Activated CD4-positive, alpha-beta T cell treated with anti-CD3 and anti-CD28 coated beads, Interleukin-2, amount 50 U/mL, for 4 hours (primary cell): ENCODE measurements around the gene A1BG.
A peak's percentile ranks its signal among the peaks of the same experiment; 100 is the strongest.
"Not testable (repeated sequence)": the region's sequence is repeated elsewhere in the genome, so short reads cannot be mapped to it uniquely, and the experiment has no call there.

ENCODE experiments used
- DNase-seq, 2 experiments: peaks; one replicate each; pipeline ENCODE4 v3.0.0-alpha.2; 2020

A1BG gene

DNA sequence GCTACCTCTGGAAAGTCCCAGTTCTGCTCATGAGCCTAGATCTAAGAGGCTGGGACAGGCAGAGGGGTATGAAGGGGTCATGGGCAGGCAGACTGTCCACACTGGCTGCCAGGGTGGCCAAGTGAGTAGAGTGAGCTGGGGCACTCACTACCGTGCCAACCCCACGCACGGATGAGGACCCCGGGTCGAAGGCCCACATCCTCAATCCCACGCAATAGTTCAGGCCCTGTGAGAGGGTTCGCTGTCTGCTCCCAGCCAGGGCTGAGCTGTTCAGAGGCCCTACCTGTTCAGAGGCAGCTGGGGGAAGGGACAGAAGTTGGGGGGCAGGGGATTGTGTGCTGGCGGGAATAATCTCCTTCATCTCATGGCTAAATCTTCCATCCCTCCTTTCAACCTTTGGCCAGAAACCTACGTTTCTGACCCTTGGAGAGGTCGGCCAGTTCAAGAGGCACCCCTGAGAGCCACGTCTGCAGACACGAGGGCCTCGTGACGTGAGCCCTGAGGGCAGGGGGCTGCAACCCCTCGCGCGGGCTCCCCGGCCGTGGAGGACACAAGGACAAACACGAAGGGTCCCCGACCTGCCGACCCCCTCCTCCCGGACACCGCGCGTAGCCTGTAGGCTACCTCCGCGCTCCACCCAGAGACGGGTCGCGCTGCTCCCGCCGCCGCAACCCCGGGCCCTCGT is 32.7 kb upstream of the A1BG start:
- peak in 1 of 2 experiments; percentile 11 for DNase-seq

DNA sequence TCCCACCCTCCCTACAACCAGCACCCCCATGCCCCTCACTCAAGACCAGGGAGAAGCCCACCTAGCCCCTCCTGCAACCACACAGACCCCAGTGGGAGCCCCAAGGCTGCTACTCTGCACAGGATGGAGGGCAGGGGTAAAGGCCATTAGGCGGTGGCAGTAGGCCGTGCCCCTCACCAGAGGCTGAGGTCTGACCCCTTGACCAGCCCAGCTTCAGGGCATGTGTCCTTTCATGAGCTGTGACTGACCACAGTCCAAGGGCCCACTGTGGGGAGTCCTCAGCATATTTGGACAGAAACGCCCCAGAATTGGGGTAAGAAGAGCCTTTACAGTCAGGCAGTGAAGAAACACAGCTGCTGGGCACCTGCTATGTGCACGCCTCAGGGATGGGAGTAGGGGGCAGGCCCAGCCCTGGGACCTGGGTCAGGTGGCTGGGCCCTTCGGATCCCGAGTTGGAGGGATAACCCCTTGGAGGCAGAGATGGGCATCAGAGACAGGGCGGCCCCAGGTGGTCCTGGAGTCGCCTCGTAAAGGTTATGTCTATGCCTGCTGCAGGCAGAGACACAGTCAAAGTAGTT is 32.1 kb upstream of the A1BG start:
- DNase-seq: no peak

DNA sequence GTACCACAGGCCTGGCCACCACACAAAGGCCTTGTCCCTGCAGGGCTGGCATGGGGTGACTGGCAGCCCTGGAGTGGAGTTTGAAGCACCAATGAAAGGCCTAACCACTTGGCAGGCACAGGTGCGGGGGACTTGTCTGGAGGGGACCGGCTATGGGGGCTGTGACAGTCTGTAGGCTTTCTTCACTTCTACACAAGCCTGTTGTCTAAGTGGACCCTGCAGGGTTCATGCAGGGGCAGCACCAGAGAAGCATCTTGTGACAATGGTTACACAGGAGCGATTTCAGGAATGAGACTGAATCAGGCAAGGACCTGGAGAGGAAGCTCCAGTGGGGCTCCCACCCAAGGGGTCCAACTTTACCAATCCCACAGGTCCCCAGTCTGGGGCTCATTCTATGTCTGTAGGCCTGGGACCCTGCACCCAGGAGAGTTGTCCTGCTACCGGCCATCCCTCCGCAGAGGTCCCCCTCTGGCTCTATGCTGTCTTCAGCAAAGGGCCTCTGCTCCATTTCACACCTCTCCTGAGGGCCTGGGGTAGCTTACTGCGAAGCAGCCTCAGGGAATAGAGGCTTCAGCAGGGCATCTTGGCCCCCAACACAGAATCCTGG is 29.8 kb upstream of the A1BG start:
- DNase-seq: no peak

DNA sequence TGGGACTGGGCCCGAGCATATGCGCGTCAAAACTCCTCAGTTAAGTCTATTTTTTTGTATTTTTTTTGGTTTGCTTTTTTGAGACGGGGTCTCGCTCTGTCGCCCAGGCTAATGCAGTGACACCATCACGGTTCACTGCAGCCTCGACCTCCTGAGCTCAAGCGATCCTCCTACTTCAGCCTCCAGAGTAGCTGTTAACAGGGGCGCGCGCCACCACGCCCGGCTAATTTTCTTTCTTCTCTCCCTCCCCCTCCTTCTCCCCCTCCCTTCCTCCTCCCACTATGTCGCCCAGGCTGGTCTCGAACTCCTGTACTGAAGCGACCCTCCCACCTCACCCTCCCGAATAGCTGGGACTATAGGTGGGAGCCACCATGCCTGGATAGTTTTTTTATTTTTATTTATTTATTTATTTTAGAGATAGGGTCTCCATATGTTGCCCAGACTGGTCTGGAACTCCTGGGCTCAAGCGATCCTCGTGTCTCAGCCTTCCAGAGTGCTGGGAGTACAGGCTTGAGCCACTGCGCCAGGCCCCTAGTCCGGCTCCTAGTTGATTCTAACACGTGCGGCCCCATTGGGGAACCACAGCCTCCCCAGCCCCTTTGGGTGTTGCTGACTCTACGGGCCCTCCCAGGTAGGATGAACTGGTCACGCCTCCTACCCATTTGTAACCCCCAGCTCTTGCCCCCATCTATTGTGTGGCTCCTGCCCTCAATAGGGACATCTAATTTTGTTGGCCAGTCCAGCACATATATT is 28.3 kb upstream of the A1BG start:
- no peak for DNase-seq

DNA sequence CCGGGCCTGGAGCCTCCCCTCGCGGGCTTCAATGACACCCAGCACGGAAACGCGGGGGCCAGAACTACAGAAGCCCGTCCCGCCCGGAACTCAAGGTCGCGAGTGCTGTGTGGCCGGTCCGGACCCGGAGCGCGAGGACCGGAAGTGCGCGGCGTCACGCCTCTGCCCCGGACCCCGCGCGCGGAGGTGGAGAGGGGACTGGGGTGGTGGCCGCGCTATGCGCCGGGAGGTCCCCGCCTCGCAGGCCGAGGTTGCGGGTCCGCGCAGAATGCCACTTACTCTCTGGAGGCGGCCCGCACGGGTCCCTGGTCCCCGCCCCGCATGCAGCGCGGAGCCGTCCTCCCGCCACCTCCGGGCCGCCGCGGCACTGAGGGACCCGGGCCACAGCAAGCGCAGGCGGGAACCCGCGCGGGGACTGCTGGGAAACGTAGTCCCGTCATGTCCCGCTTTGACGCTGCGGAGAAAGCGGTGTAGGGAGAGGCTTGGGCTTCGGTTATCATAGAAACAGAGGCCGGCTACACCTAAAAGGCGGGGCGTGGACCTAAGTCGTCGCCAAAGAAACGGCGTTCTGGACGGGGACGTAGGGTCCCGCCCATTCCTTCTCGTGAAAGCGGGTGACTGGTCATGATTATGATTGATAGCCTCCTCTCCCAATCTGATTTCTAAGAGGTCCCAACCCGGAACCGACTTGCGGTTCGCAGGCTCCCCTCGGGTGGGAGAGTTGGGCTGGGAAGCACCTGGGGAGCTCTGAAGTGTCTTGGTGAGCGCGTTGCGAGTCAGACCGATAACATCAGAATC is 27.6 kb upstream of the A1BG start, which contains the start of gene ZNF837:
ZNF837 (minus strand) TSS at position 369 of the 798 bp plus-strand sequence. CDS start 11,698 bp downstream, outside the sequence.
- DNase-seq: peak; percentile 95 to 97

DNA sequence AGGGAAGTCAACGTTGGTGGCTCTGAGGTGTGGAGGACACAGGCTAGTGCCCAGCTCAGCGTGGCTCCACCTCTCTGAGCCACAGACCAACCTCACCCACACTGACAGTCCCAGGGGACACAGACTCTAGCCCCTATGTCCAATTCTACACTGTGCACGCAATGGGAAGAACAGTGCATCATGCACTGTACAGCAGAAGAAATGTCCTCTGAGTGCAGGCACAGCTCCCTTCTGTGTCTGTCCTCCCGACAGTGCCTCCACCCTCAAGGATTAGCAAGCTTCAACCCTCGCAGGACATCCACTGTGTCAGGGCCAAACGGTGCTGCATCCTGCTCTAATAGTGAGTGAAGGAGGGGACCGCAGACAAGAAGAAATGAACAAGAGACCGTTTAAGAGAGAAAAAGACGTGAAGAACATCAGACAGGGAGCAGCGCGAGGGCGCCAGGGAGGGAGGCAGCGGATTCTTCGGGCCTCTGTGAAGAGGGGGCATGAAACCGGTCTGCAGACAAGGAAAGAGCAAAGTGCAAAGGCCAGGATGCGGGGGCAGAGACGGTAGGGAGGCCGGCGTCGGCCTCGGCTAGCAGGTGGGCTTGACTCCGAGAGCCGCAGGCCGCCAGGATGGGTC is 26.9 kb upstream of the A1BG start:
- DNase-seq: no peak

DNA sequence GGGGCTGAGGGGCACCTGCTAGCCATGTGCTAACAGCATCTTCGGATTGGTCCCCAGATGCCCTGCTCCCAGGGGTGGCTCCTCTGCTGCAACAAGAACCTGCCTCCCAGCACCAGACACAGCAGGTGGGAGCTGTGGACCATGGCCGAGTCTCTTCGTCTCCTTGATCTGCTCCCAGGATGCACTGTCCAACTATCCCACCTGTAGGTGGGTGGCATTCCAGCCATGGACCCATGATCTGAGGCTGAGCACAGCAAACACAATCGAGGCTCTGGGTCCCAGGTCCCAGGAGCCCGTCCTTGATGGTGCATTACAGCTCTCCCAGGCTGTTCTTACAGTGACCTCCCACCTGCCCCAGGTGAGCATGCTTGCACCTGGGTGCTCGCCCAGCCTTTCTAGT is 26.0 kb upstream of the A1BG start:
- no peak for DNase-seq

DNA sequence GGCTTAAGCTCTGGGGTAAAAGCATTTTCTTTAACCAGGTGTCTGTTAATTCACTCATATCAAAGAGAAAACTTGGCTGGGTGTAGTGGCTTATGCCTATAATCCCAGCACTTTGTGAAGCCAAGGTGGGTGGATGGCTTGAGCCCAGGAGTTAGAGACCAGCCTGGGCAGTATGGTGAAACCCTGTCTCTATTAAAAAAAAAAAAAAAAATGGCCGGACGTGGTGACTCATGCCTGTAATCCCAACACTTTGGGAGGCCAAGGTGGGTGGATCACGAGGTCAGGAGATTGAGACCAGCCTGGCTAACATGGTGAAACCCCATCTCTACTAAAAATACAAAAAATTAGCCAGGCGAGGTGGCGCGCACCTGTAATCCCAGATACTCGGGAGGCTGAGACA is 23.4 kb upstream of the A1BG start:
- not testable (repeated sequence) for DNase-seq

DNA sequence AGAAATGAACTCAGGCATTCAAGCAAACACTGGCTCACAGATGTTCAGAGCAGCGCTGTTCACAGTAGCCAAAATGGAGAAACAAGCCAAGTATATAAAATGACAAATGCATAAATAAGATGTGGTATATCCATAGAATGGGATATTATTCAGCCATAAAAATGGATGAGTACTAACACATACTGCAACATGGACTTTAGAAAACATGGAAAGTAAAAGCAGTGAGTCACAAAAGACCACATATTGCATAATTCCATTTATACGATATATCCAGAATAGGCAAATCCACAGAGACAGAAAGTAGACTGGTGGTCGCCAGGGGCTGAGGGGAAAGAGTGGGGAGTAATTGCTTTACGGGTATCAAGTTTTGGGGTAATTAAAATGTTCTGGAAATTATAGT is 20.9 kb upstream of the A1BG start:
- no peak for DNase-seq

DNA sequence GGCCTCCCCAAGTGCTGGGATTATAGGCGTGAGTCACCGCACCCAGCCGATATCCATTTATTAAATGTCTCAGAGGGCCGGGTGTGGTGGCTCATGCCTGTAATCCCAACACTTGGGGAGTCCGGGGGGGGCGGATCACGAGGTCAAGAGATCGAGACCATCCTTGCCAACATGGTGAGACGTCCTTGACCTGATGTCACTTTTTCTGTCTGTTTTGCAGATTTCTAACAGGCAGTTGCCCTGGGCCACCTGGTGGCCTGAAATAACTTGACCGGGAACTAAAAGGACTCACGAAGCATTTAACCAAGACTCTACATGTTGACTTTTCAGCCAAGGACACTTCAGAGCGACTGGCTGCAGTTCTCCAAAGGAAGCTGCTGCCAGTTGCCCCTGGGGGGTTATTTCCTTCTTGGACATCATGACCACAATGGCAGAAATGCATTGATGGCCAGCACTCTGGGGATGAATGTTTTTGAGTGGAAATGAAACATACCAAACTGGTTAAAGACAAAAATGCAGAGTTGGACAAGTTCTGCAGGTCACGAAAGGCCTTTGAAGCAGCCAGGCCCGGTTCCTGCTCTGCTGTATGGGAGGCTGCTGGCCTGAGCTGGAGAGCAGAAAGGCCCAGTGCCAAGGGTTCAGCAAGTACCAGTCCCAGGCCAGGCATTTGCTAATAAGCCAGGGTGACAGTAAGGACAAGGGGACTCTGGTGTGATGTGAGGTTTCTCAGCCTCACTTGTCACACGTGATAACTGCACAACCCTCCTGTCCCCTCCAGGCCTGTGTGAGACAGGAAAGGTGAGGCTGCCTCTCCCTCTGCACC is 19.2 kb upstream of the A1BG start:
- no peak for DNase-seq

DNA sequence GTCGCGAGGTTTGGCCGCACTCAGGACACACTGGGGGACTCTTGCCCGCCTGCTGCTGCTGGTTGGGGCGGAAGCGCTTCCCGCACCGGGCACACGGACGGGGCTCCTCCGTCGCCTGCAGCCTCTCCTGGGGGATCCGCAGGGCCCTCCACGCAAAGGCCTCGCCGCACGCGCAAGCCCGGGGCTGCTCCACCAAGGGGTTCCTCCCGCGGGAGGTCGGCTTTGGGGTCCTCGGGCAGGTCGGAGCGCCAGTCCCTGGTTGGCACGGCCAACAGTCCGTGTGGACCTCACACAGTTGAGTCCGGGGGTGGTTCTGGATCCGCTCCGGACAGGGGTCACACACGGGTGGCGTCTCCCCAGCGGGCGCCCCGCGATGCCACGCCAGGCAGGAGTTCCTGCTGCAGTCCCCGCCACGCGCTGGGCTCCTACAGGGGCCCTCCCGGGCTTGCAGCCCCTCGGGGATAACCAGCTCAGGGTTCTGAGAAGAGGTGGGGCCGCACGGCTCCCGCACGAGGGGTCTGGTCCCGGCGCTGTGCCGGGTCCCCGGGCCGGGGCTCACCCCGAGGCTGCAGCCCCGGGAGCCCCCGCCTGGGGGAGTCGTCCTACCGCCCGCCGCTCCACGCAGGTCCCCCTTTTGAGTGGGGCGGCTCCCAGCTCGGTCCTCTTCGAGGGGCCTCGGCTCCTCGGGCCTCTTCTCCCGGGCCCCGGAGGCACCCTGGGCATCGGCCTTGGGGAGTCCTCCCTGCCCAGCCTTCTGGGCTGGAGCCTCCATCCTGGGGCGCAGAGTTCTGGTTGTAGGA is 15.5 kb upstream of the A1BG start:
- no peak for DNase-seq

DNA sequence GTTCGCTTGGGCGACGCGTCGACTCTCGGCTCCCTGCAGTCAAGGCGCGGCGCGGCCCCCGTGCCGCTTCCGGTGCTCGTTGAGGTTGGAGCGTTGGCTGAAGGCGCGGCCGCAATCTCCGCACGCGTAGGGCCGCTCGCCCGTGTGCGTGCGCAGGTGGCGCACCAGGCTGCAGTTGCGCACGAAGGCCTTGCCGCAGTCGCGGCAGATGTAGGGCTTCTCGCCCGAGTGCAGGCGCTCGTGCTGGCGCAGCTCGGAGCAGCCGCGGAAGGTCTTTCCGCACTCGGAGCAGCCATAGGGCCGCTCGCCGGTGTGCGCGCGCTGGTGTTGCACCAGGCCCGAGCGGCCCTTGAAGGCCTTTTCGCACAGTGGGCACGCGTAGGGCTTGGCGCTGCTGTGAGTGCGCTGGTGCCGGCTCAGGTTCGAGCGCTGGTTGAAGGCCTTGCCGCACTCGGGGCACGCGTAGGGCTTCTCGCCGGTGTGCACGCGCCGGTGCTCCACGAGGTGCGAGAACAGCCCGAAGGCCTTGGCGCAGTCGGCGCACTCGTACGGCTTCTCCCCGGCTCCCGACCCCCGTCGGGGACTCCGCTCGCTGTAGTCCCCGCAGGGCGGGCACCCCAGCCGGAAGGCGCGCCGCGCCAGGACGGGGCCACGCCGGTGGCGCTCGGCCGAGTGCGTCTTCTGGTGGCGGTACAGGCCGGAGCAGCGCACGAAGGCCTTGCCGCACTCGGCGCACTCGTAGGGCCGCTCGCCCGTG is 14.6 kb upstream of the A1BG start:
- no peak for DNase-seq

DNA sequence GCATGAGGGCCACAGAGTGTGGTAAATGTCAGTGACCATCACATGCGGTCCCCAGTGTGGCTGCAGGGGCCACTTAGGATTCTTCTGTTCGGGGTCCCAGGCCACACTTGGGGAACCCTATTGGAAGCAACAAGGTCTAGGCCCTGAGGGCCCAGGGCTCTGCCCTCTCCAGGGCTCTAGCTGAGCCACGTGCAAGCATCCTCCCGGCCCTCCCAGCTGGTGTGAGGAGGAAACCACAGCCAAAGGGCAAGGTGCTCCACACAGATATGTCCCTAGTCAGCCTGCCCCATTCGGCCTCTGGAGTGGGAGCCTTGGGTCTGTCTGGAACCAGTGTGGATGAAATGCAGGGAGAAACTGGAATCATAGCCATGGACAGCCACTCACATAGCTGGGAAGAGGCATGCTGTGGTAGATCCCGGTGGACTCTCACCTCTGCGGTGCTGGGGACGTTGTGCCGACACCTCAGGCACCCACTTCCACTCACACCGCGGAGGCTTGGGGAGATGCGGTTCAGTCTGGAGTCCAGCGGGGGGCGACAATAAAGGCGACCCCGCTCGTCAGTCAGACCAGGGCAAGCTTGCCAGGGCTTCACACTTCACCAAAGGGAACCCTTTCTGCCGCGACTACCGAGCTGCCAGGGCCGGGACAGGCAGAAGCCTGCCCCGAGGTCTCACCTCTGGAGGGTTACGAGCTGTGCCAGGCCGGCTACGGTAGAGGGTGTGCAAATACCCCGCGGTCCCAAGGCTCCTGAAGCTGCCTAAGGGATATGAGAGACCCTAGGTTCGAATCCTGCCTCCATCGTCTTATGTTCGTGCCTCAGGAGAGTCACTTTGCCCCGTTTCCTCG is 13.5 kb upstream of the A1BG start:
- DNase-seq: no peak

DNA sequence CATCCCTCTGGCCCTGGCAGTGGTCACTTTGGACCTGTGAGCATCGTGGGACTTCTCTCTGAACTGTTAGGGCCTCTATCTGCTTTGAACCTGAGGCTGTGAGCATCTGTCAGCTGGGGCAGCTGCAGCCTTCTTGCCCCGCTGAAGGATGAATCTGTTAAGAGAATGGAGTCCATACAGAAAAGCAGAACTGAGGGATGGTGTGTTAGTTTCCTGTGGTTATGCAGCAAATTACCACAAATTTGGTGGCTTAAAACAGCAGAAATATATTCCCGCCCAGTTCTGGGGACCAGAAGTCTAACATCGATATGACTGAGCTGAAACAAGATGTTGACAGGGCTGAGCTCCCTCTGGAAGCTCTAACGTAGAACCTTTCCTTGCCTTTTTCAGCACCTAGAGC is 10.9 kb upstream of the A1BG start:
- no peak for DNase-seq

DNA sequence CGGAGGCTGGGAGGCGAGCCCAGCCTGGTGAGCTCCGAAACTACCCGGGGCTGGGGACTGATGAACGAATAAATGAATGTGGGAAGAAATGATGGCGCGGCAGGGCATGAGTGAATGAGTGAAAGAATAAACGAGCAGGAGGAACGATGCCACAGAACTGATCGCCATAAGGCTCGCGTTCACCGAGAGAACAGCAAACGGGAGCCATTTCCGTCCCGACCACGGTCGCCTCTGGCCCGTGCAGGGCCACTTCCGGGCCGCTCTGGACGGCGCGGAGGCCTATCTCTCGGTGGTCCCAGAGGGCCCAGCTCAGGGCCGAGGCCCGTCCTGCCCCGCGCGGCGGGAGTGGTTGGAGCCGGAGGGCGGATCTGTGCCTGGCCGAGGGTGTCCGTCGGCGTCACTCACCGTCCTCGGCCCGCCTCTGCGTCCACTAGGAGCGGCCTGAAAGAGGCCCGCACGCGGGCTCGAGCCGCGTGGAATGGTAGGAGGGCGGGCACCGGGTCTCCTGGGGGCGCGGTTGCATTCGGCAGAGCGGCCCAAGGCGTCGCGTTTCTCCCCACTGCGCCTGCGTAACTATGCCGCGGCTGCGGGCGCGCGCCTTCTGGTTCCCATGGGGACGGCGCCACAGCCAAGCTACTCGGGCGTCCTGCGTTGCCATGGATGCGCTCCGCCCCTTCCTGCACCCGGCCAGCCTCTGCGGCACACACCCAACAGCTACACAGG is 9.1 kb upstream of the A1BG start, which contains the start of gene ZNF497:
ZNF497 (minus strand) TSS at position 480 of the 723 bp plus-strand sequence. CDS start 5,116 bp downstream, outside the sequence.
- peak; percentile 95 to 96 for DNase-seq

DNA sequence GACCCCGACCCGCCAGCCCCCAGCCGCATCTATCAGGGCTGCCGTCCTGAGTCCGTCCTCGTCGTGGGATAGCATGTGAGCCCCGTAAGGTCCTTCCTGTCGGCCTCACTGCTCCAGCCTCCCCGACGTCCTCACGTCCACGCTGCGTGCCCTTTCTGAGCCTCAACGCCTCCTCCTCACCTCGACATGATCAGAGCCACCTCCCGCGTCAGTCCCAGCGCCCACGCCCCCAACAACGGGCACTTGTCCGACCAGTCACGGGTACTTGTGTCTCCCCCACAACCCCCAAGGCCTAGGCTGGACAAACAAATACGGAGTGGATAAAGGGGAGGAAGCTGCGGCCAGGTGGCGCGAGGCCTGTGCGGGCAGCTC is 8.6 kb upstream of the A1BG start:
- peak; percentile 26 to 34 for DNase-seq

DNA sequence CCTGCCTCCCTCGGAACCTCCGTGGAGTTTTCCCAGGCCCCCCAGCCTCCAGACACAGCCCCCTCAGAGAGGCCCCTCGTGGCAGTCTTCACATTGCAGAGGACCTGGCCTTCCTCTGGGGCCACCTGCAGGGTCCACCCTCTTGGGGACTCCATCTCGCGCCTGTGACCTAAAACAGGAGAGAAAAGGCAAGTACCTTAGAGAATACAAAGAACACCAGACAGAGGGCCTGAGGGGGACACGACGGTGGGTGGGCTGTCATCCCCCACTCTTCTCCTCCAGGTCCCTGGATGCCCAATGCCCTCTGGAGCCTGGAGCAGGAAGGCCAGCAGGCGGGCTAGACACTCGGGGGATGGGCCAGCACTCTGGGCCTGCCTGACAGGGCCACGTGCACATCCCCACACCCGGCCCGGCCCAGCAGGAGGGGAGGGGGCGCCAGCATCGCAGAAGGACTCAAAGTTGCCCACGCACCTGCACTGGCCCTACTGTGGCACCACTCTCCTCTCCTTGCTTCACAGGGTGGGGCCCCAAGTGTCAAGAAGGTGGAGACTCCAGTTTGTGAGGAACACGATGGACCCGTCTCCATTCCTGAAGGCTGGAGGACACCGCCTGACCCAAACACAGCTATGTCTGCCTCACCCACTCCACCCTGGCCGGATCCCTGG is 4.3 kb upstream of the A1BG start:
- DNase-seq: no peak
